MCF 10A (cell line): ENCODE measurements around the gene TMEM221. TPM values are rescaled to one million over a fixed set of nuclear protein-coding genes. Genes with fewer than 3 reads are reported as not detected.

Experiments used
- BruUV-seq: library from RNA; stranded (reverse); fragments of 400-500 nt; replicated peaks from 2 replicates; lab custom pipeline; 2021; lab: Mats Ljungman, UMichigan
- CTCF ChIA-PET: fragments of 300-600 bp; sonication (Branson Sonifier 250); formaldehyde crosslinking; extraction: SDS; loops from one replicate; lab custom pipeline; 2021; ENCODE audit warnings: antibody characterized with exemption, inconsistent platforms; lab: Yijun Ruan, JAX
- POLR2A ChIA-PET: fragments of 300-600, 350-650 bp; sonication (Branson Sonifier 250); formaldehyde crosslinking; extraction: SDS; loops from one replicate; lab custom pipeline; 2020; ENCODE audit warnings: antibody characterized with exemption, inconsistent platforms; lab: Yijun Ruan, JAX
- DNase-seq: peaks from one replicate; pipeline ENCODE4 v3.0.0-alpha.2; 2018; ENCODE audit not compliant: unreplicated experiment
- H3K27ac Mint-ChIP-seq: one replicate; pipeline ENCODE4 v1.8.0; 2022; ENCODE audit warnings: mild to moderate bottlenecking, low read depth, mixed read lengths; ENCODE audit not compliant: unreplicated experiment
- H3K27me3 Mint-ChIP-seq: one replicate; pipeline ENCODE4 v1.8.0; 2022; ENCODE audit warnings: mixed read lengths; ENCODE audit not compliant: insufficient read depth, unreplicated experiment
- H3K36me3 Mint-ChIP-seq: one replicate; pipeline ENCODE4 v1.8.0; 2022; ENCODE audit warnings: mild to moderate bottlenecking, moderate library complexity, mixed read lengths; ENCODE audit not compliant: insufficient read depth, unreplicated experiment
- H3K4me1 Mint-ChIP-seq: one replicate; pipeline ENCODE4 v1.8.0; 2022; ENCODE audit warnings: mixed read lengths; ENCODE audit not compliant: insufficient read depth, unreplicated experiment
- H3K4me3 Mint-ChIP-seq: one replicate; pipeline ENCODE4 v1.8.0; 2022; ENCODE audit warnings: mild to moderate bottlenecking, moderate library complexity, mixed read lengths; ENCODE audit not compliant: unreplicated experiment
- H3K9me3 Mint-ChIP-seq: one replicate; pipeline ENCODE4 v1.8.0; 2022; ENCODE audit warnings: mixed read lengths; ENCODE audit not compliant: unreplicated experiment
- CTCF ChIP-seq: fragments of 200-600 bp; IDR thresholded peaks from one replicate; pipeline ENCODE4 v1.8.0; 2022; ENCODE audit warnings: antibody characterized with exemption, mild to moderate bottlenecking; ENCODE audit not compliant: unreplicated experiment
- intact Hi-C: fragments of 100-400 bp; cut with micrococcal nuclease; formaldehyde crosslinking; loops from 2 replicates; pipeline ENCODE4 v1.14.1; 2022
- total RNA-seq: library from RNA; stranded (reverse); gene quantifications from 2 replicates; pipeline ENCODE4 v1.2.3, GENCODE V29; 2022

TMEM221 gene
- total RNA-seq, 1 experiment from 2014 or later: not detected

GRCh38 chr19:17488593-17489391, 40.3 kb upstream of the TMEM221 start:
- H3K9me3 Mint-ChIP-seq: no peaks in the 10 kb centered on the region
- intact Hi-C loops: no loop called here

GRCh38 chr19:17487284-17488121, 39.0 kb upstream of the TMEM221 start:
- intact Hi-C loops: no loop called here
- H3K36me3 Mint-ChIP-seq: peaks cover 16% of the 10 kb centered on the region
- no peak for TF ChIP-seq CTCF
- no peak for DNase-seq
- no TSS peak for BruUV-seq
- ChIA-PET CTCF (no interaction called here), POLR2A (no interaction called here)
- H3K4me3 Mint-ChIP-seq: no peak overlapping the region
- H3K27ac Mint-ChIP-seq: no peak overlapping the region
- no peaks in the 10 kb centered on the region for H3K27me3 Mint-ChIP-seq
- no peaks in the 10 kb centered on the region for H3K9me3 Mint-ChIP-seq
- peaks cover 21% of the 10 kb centered on the region for H3K4me1 Mint-ChIP-seq

More at GRCh38 chr19:17488593-17489391, 40.3 kb upstream of the TMEM221 start:
- Mint-ChIP-seq H3K4me3 (no peak overlapping the region), H3K4me1 (peaks cover 11% of the 10 kb centered on the region), H3K27me3 (no peaks in the 10 kb centered on the region), H3K36me3 (peaks cover 6% of the 10 kb centered on the region), H3K27ac (no peak overlapping the region)
- TF ChIP-seq CTCF: no peak
- no TSS peak for BruUV-seq
- ChIA-PET CTCF (interaction anchor here (0.6 kb wide), 1 partner anchor 479 kb away, joined by 3 read pairs; no protein-coding TSS in a partner anchor), POLR2A (no interaction called here)
- DNase-seq: peak; percentile 67

GRCh38 chr19:17486545-17487240, 38.2 kb upstream of the TMEM221 start:
- no peak for DNase-seq
- intact Hi-C loops: no loop called here
- ChIA-PET POLR2A (interaction anchor here (0.7 kb wide), 1 partner anchor 957 kb away, joined by 4 read pairs; no protein-coding TSS in a partner anchor), CTCF (interaction anchor here (0.6 kb wide), 1 partner anchor 14 kb away, joined by 3 read pairs; no protein-coding TSS in a partner anchor)
- BruUV-seq: no TSS peak
- Mint-ChIP-seq H3K4me1 (peaks cover 21% of the 10 kb centered on the region), H3K36me3 (peaks cover 17% of the 10 kb centered on the region), H3K27ac (no peak overlapping the region), H3K27me3 (no peaks in the 10 kb centered on the region), H3K4me3 (no peak overlapping the region), H3K9me3 (no peaks in the 10 kb centered on the region)
- TF ChIP-seq CTCF: no peak
